ENCODE results near the gene PDZD2.
"Not testable (repeated sequence)": the region's sequence is repeated elsewhere in the genome, so short reads cannot be mapped to it uniquely, and the experiment has no call there.

Gene PDZD2

DNA sequence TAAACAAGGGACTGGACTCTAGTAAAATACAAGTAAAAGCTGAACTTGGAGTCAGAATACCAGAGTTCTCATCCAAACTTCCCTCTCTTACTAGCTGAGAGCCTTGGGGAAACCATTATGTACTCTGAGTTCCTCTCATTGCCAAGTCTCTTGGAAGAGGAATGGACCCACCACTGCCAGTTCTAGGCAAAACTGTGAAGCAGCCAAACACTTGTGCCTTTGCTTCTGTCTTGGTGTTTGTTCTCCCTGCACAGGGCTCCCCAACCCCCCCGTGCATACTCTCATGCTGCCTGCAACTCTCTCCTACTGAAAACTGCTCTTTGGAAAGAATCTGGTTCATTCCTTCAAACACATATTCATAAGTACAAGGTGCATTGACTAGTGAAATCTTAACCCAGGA, 102.6 kb downstream of the PDZD2 start:
- no peak for DNase-seq

DNA sequence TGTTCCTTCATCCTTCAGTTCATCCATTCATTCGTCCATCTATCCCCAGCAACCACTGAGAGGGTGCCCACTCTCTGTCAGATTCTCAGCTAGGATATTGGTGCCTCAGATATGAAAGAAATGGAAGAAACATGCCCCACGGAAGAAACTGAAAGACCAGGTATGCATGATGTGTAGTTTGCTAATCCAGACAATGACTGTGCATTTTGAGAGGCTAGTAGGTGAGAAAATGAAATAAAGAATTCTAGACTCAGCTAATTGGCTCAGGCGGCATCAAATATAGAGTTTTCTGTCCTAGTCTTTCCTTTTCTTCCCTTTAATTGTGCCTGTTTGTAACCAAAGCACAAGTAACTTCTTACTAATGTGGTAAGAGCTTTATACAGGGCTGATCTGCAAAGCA, 104.7 kb downstream of the PDZD2 start:
- DNase-seq = no peak

DNA sequence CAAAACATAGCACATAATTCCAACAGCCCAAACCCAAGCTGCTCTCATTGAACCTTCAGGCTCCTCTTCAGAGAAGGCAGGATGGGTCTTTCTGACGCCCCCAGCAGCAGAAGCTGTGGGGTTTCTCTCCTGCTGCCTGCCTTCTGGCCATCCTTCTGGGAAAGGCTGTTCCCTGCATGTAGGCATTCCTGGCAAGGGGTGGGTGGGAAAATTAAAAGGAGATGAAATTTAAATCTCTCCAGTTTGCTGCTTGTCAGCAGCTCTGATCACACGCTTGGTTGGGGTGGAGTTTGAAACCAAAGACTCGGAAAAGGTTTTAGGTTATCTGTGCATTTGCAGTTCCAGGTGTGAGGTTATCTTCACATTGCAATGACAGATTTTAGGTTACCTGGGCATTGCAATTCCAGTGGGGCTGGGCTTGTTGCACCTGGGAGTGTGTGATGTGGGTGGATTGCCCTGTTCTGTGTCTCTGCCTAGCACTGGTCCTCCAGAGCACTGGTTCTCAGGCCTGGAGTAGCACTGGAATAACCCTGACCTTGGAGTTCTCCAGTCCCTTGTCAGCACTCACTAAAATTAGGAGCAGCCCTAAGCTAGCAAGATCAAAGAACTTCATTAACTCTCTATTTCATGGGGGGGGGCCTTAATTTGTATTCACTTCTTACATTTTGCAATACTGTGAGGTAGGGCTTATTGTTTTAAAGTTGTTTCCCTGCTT, 109.7 kb downstream of the PDZD2 start:
- no peak for DNase-seq

DNA sequence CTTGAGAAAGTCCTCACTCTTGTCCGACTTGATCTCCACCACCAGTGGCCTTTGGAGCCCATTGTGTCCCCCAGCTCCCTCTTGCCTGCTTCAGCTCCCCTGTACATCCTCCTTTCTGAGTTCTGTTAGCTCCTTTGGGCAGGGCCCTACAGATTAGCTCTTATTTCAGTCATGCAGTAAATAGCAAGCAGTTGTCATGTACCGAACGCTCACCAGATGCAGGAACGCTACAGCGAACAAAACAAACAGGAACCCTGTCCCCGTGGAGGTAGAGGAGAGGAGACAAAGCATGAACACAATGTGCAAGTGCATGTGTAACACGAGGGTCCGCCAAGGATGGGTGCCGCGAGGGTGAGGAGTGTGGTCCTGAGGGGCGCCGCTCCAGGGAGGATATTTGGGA, 111.3 kb downstream of the PDZD2 start:
- DNase-seq = no peak

DNA sequence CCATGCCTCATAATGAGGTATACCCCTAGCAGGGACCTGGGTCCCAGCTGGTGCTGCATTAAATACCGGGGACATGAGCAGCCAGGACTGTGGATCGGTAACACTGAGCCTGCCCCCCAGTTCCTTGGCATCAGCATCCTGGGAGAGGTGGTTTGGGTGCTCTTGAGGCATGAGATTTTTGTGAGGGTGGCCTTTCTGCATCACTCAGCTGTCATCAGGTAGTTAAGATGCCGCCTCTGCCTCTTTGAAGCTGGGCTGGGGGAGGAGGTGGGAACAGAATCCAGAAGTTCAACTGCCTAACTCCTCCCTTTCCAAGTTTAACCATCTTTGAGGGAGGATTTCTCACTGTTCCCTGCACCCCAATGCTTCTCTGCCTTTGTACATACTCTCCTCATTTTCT, 112.7 kb downstream of the PDZD2 start:
- DNase-seq = no peak

DNA sequence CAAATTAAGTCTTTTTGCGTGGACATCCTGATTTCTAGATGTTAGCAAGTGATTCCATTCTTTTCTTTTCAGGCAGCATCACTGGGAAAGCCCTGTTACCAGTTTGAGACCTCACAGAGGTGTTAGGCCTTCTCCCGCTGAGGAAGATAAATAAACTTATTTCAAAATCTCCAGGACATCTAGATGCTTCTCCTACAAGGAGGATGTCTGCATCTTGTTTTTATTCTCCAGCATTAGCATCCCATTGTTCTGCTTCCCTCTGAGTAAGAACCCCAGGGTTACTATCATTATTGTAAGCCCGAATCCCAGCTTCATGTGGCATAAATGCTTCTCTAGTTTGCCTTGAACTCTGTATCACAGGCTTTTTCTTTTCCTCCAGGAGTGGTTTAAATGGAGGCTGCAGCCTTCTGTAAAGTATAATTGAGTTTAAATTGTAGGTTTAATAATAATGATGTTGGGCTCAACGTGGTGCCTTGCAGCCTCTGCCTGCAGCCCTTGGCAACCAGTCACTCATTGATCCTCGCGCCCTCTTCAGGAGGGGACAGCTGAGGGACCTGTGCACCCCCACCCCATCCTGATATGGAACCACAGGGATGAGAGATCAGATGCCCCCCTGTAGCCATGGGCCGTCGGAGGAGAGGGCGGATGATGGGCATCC, 114.9 kb downstream of the PDZD2 start:
- no peak for DNase-seq

DNA sequence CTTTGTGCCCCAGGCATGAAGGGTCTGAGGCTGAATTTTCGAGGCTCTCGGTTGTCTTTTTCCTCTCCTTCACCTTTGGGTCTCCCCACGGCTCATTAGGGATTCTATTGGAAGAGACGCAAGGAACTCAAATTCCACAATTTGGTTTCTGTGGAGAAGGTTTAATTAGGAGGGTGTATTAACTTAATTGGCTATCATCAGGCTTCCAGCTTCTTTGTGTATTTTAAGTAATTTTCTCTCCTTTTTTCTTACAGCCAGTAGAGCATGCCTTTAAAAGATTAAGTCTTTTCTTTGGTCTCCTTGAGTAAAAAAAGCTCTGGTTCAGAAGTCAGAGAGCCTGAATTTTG, 115.4 kb downstream of the PDZD2 start:
- DNase-seq = no peak

DNA sequence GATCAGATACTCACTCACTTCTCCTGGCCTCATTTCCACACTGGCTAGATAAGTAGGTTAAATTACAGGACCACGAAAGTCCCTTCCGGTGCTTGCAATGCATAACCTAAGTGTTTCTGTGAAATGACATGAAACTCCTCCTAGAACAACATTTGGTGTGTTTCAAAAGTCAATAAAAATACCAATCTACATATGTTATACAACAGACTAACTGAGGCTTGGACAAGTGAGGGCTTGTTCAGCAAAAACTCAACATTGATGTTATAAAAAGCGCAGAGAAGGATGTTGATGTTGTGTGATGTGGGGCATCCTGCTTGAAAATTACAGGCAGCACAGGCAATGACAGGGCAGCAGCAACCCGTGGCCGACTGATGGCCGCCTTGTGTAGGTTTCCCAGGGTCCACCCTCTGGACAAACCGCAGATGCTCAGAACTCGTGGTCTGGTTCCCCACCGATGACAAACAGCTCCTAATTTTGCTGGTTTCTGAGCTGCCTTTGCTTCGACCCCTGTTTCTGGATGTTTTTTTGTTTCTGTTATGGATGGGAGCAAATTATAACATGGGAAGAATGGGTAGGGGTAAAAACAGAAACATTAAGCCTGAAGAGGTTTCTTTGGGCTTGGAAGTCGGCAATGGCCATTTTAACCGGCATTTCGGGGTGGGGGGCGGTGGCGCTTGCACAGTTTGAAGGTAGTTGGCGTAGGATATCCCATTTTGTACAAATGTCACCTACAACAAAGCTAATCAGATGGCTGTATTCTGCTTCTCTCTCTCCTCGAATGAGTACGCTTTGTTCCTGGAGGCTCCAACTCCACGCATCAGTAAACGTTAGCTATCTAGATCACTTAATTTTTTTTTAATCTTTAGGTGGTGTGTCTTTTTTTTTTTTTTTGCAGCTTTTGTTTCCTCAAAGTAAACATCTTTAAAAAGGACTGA, 116.1 kb downstream of the PDZD2 start:
- DNase-seq = no peak

DNA sequence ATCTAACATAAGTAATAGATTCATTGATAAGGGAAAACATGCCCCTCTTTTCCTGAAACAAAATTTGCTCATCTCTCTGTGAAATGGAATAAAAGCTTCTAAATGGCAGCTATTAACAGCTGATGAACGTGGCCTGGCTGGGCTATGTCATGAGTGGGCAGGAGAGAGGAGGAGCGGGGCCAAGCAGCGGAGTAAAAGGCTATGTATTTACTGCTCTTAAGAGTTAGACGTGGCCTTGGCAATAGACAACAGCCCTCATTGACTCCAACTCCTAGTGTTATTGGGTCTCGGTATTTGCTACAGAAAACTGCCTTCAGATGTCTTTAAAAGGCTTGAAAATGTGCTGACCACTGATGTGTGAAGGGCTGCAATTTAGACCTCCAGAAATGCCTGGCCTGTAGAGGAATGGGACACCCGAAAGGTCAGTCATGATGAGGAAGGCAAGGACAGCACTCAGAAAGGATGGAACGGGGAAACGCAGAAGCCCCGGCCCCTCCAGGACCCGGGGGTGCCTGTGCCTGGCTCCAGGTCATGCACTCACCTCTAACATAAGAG, 116.8 kb downstream of the PDZD2 start:
- DNase-seq = no peak

DNA sequence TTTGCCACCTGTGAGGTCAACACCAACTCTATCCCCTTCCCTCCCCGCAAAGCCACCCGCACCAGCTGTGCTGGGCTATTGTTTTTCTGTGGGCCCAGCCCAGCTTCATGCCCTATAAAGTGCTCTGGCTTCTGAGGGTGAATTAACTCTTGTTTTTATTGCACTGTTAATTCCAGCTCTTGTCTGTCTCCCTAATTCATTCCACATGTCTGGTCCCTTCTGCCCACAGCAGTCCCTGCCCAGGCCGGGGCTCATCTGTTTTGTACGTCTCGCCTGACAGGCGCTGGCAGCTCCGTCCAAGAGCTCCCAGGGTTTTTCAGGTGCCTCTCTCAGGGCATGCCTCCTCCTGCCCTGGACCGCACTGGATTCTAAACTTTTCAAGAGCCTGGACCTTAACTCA, 118.9 kb downstream of the PDZD2 start:
- no peak for DNase-seq

DNA sequence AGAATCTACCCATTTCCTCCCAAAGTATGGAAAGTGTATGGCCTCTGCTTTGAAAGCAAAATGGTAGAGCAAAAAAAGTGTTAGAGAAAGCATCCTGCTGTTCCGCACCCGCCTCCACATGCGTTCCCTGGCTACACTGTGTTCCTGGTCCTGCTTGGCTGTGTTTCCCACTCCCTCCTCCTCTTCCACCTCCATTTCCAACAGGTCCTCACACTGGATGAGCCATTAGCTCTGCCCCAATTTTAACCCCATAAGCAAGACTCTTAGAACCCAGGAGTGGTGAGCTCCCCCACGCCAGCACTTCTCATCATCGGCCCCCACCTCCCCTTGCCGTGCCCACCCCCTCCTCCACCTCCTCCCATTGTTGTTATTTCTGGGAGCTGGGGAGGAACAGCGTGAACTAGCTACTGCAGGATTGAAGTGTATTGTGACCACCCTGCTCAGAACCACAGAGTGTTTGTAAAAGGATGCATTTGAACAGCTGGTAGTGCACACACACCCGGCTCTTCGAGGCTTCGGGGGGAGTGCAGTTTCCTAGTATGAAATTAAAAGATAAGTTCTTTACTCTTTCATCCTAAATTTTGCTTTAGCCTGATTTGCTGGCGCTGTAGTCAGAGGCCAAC, 120.0 kb downstream of the PDZD2 start:
- DNase-seq = no peak

DNA sequence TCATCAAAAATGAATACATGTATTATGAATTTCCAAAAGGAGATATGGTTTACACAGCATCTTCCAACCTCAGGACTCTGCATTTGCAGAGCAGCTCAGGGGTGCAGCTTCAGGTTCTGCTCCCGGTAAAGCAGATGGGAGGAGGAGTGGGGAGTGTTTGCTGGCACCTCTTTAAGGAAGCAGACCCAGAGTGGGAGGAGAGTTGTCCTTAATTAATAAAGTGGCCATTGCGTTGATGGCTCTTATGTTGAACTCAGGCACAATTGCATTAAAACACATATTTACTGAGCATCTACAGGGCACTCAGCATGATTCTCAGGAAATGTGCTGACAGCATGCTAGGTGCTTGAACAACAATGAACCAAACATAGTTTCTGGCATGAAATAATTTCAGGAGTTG, 121.0 kb downstream of the PDZD2 start:
- DNase-seq = no peak

DNA sequence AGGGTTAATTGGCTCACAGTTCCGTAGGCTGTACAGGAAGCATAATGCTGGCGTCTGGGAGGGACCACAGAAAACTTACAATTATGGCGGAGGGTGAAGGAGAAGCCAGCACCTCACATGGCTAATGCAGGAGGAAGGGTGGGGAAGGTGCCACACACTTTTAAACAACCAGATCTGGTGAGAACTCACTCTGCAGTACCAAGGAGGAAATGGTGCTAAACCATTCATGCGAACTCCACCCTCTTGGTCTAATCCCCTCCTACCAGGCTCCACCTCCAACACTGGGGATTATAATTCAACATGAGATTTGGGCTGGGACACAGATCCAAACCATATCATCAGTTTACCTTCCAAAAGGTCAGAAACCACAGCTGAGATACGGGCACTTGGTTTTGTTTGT, 122.9 kb downstream of the PDZD2 start:
- no peak for DNase-seq

DNA sequence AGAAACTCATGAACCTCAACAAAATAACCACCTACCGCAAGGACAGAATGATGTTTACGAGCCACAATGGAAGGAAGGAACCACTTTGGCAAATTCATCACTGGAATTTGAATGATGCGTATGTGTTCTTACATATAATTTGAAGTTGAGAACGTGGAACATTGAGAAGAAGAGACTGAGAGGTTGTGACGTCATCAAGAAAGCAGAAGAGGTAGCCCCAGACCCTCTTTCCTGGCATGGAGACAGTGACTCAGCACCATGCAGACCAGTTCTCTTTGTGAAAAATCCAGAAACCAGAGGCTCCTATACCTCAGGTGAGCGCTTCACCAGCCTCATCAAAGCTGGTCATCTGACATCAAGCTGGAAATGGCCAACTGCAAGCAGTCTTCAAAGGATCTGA, 124.5 kb downstream of the PDZD2 start:
- no peak for DNase-seq

DNA sequence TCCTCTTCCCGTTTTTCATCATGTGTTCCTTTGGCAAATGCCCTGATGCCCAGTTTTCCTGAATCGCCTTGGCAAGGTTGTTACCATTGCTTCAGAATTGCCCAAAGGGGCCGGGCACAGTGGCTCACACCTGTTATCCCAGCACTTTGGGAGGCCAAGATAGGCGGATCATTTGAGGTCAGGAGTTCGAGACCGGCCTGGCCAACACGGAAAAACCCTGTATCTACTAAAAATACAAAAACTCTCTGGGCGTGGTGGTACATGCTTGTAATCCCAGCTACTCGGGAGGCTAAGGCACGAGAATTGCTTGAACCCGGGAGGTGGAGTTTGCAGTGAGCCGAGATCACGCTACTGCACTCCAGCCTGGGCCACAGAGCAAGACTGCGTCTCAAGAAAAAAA, 125.8 kb downstream of the PDZD2 start:
- not testable (repeated sequence) for DNase-seq

DNA sequence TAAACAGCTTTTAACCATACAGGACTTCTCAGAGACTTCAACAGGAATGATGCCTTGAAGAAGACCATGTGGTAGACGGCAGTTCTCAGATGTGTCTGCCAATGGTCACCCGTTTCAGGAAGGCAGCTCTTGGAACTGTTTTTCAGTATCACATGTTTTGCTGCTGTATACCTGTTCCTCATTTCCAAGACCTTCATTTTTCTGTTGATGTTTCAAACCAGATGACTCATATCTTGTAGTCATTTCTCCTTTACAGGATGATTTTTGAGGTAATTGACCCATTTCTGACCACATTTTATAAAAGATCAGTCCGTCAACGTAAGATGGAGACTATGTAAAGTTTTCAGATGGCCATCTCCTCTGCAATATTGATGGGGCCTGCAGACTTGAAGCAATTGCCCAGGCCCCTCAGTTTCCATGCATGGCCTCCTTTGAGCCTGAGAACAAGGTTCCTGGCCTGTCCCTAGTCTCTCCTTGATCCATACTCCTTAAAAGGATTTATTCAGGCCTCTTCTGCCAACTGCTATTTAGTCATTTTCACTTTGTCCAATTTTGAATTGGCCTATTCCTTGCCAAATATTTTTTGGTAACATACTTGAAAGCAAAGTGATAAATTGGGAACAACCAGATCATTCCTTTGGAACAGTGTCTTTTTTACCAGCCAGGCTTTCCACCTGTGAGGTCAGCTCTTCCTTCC, 128.6 kb downstream of the PDZD2 start:
- no peak for DNase-seq

DNA sequence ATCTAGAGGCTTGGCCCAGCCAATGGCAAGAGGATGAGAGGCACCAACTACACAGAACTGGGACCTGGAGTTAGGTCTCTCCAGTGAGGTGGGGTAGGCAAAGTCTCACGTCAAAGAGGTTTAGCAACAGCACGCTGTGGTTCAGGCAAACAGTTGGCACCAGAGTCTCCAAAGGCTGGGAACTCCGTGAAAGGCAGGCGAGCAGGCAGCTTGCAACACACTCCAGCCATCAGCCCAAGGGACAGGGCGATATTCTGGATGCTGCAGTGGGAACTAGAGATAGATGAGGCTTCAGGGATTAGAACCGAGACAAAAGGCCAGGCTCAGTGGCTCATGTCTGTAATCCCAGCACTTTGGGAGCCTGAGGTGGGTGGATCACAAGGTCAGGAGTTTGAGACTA, 129.1 kb downstream of the PDZD2 start:
- no peak for DNase-seq

DNA sequence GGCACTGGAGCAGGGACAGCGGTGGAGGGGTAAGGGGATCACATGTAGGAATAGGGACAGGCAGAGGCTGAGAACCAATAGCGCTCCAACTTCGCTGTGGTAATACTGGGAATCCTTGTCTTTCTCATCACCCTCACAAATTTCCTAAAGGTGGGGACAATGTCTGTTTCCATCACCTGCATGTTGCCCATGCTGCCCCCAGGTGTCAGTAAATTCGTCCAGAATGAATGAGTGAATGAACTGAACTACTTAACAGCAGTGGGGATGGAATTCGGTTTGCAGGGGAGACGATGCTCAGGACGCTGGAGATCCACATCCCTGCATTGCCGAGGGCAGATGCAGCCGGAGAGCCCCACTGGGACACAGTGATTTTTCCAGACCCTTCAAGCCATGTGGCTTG, 129.9 kb downstream of the PDZD2 start:
- DNase-seq = no peak

DNA sequence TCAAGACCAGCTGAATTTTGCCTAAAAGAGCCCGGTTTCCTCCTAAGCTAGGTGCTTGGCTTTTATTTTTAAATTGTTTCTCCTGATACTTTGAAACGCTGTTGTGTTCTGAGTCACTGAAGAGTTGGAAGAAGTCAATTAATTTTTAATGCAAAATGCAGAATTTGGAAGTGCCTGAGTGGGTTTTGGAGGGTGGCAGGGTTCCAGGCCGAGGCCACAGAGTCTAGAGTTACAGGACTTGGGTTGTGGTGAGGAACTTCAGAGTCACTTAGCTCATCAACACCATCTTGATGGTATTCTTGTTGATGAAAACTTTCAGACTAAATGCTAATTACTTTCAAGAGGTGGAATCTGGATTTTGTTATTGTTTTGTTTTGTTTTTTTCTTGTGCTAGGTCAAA, 130.6 kb downstream of the PDZD2 start:
- no peak for DNase-seq

DNA sequence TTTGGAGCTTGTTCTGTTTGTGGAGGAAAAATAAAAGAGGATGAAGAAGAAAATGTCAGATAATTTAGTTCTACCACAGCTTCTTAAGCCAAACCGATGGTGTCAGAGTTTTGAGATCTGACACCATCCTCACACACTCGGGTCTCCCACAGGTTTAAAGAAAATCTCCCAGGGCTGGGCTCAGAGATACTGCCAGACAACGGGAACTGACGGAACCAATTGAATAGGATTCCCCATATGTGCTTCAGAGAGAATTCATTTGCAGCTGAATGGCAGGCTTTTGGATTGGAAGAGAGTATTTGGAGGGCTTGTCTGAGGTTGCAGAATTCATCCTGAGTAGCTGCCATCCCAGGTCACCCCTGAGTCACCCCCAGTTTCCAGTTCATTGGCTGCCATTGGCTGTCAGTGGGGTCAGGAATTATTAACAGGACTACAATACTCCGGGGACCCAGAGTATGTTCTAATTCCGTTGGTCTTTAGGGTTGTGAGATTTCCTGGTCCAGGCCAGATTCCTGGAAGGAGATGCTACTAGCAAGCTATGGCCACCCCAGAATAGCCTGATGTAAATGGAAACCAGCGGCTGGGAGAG, 131.3 kb downstream of the PDZD2 start:
- DNase-seq = no peak

DNA sequence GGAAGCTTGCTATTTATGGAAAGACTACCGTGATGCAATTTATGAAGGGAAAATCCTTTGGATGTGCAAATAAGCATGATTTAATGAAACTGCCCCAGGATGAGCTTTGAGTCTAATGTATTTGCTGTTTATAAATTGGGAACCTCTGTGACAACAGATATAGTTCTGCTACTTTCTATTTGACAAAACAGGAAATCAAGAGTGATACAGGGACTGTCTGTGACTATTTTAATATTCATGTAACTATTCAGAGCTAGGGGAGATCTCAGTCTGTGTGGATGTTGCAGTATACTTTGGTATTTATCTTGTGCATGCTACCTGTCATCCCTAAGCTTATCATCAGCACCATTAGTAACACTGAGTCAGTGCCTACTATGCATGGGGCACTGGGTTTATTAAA, 132.1 kb downstream of the PDZD2 start:
- no peak for DNase-seq

DNA sequence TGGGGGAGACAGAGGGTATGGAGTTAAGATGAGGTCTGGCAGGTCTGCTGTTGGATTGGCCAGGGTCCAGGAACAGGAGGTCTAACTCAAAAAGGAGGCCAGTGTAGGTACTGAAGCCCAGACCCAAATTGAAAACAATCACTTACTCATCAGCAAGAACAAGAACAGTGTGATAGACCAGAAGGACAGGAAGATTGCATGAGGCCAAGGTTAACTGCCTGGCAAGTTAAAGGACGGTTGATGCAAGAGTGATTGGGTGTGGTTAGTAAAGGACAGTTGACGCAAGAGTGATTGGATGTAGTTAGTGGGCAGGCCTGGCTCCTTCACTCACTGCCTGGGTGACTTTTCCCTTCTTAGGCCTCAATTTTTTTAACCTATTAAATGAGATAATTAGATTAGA, 132.6 kb downstream of the PDZD2 start:
- no peak for DNase-seq
